ENCODE measurements around the gene CTAGE6.
"Not testable (repeated sequence)": the region's sequence is repeated elsewhere in the genome, so short reads cannot be mapped to it uniquely, and the experiment has no call there.

CTAGE6 gene

DNA sequence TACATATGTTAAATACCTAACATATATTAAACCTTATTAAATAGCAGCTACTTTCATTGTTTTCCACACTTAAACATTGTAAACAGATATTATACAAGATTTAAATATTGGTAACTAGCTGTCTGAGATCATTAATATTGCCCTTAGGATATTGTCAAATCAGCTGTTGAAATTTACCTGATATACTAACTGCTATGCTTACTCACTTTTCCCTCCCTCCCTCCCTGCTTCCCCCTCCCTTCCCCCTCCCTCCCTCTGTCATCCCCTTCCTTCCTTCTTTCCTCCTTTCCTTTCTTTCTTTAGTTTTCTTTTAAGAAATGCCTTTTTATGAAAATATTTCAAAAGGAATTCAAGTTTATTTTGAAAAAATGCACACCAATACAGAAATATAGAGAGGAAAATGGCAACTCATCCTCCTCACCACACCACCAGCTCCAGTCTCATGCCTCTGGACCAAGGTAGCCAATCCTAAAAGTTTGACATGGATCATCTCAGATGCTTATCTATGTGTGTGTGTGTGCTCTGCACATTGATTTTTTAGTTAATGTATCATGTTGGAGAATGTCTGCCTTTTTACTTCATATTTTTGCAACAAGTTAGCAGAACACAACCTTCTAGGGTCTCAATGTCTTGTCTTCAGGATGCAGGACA, 41.8 kb downstream of the CTAGE6 start:
- DNase-seq (ENCODE audit: low read depth) = not testable (repeated sequence)

DNA sequence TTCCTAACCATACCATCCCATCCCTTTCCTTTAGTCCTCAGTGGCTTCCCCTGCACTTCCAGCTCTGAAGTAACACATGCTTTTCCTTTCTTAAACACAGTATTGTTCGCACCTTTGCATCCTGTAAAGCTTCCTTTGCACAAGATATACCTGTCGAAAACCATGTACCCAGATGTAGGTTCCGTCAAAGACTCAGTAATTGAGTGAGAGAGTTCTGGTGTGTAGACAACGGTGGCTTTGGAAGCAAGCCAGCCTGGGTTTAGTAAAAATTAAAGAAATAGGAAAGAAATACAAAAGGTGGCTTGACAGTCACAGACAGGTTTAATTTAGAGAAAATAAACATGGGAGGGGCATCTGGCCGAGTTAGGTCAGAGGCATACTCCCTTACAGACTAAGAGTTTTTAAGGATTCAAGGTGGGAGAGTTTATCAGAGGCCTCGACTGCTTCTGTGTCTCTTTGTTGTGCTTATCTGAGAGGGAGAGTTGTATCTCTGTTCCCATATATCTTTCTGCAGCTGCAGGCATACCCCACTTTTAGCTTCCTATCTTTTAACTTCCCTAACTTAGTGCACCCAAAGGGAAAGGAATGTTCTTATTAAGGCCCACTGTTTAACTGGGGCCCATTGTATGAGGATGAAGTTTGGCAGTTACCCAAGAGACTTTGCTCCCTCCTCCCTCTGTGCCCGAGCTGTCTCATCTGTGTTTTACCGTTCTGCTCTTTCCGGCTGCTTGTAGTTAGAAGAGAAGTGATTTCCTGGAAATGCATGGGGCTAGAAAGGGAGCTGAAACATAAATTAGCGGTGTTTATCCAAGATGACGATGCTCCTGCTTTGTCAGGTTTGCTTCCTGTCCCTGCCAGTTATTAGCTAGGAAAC, 42.7 kb downstream of the CTAGE6 start:
- DNase-seq (ENCODE audit: low read depth) = not testable (repeated sequence)

DNA sequence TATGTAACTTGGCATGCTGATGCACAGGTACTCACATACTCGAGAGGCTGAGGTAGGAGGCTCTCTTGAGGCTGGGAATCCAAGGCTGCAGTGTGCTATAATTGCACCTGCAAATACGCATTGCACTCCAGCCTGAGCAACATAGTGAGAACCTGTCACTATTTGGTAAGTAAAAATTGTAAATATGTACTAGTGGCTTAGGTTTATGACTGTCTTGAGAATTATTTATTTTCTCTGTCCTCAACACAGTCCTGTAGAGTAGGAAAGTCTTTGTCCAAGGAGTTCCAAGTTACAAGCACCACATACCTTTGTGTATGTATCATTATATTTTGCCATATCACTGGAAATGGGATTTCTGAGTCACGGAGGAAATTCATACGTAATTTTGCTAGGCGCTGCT, 45.1 kb downstream of the CTAGE6 start:
- DNase-seq (ENCODE audit: low read depth) = not testable (repeated sequence)

DNA sequence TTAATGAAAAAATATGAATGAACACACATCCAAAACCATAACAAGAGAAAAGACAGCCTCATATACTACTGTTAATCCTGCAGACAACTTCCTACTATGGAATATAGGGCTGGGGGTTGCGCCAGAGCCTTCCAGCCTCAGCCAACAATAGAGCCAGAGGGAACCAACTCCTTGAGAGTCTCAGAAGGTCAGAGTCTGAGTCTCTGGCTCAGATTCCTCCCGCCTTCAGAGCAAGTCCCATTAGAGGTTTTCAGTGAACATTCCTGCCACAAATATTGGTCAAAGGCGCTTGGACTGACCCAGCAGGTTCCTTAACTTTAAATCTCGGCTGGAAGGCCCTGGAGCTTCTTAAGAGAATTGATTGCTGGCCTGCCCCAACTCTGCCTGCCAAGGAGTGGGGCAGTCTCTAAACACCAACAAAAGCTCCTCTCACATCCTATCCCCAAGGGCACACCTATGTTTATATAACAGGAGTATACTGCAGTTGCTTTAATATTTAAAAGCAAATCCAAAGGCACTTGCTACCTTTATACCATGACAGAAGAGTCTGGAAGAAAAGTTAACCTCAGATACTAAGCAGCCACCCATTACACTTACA, 45.7 kb downstream of the CTAGE6 start:
- DNase-seq (ENCODE audit: low read depth) = not testable (repeated sequence)

DNA sequence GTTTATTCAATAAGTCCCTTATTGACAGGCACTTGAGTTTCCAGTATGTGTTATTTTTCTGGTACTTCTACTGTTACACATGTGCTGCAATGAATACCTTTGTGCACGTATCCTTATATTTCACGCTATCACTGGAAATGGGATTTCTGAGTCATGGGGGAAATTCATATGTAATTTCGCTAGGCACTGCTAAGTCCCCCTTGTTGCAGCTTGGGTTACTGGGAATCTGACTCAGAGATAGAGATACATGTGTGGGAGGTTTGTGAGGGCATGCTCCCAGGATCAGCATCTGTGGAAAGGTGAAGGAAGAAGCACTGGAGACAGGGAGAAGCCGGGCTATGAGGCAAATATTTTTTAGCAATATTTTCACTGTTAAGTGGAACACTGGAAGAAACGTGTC, 47.6 kb downstream of the CTAGE6 start:
- not testable (repeated sequence) for DNase-seq (ENCODE audit: low read depth)

Data from non-pigmented ciliary epithelial cell (primary cell).